B cell (primary cell): ENCODE measurements around the gene SPSB1. TPM values are rescaled to one million over a fixed set of nuclear protein-coding genes. Genes with fewer than 3 reads are reported as not detected.

Experiments used
- ATAC-seq: fragments of 200-7000 bp; cut with Tn5 transposase; one replicate; pipeline ENCODE4 v1.10.0; 2021; ENCODE audit warnings: low read depth, mild to moderate bottlenecking, moderate number of reproducible peaks, moderate library complexity
- CTCF ChIA-PET: fragments of 350-600 bp; sonication (Branson Sonifier 250); formaldehyde crosslinking; loops from one replicate; lab custom pipeline; 2021; ENCODE audit warnings: antibody characterized with exemption, inconsistent platforms; lab: Charles Lee
- POLR2A ChIA-PET: fragments of 350-600 bp; sonication (Branson Sonifier 250); formaldehyde crosslinking; loops from one replicate; lab custom pipeline; 2021; ENCODE audit warnings: antibody characterized with exemption; lab: Charles Lee
- DNase-seq: peaks from one replicate; pipeline ENCODE4 v3.0.0; 2013
- H2AFZ ChIP-seq: 2 replicates; pipeline ENCODE4 v1.6.1; 2012; ENCODE audit warnings: mild to moderate bottlenecking, low read depth, low read length; ENCODE audit not compliant: insufficient read depth, poor library complexity, severe bottlenecking
- H3K27ac ChIP-seq, 2 donors: 1 replicate in 1 of 2; 2 replicates in 1 of 2; pipeline ENCODE4 v1.5.1; 2012 to 2013; ENCODE audit warnings: low read length in 2 of 2, mild to moderate bottlenecking in 2 of 2, moderate library complexity in 1 of 2
- H3K27me3 ChIP-seq, 4 experiments: fragments of 200-600 bp in 1 of 4; sonication (generic) in 1 of 4; replicated peaks in 1 of 4; 1 replicate in 2 of 4; 2 replicates in 2 of 4; pipeline versions ENCODE4 v1.6.1 to v1.7.0; 2013 to 2016; ENCODE audit warnings: low read length in 3 of 4, mild to moderate bottlenecking in 2 of 4, mixed read lengths in 1 of 4, moderate library complexity in 1 of 4; ENCODE audit not compliant: insufficient read depth in 4 of 4, control insufficient read depth in 3 of 4; ENCODE audit errors: control extremely low read depth in 1 of 4
- H3K36me3 ChIP-seq, 2 experiments: replicated peaks in 1 of 2; 1 replicate in 1 of 2; 2 replicates in 1 of 2; pipeline versions ENCODE4 v1.6.1 to v1.7.1; 2013; ENCODE audit warnings: low read length in 1 of 2; ENCODE audit not compliant: insufficient read depth in 2 of 2, control insufficient read depth in 1 of 2; ENCODE audit errors: control extremely low read depth in 1 of 2, extremely low read depth in 1 of 2
- H3K4me1 ChIP-seq, 2 donors: fragments of 200-600 bp in 1 of 2; sonication (generic) in 1 of 2; 1 replicate in 1 of 2; 2 replicates in 1 of 2; pipeline versions ENCODE4 v1.5.1 to v1.6.1; 2013 to 2017; ENCODE audit warnings: low read length in 2 of 2; ENCODE audit not compliant: control insufficient read depth in 2 of 2, insufficient read depth in 2 of 2
- H3K4me2 ChIP-seq: replicated peaks from 2 replicates; pipeline ENCODE3; 2012; ENCODE audit warnings: mild to moderate bottlenecking, low read depth, low read length; ENCODE audit not compliant: poor library complexity, severe bottlenecking
- H3K4me3 ChIP-seq, 5 experiments: fragments of 200-600 bp in 1 of 5; sonication (generic) in 1 of 5; 1 replicate in 3 of 5; 2 replicates in 2 of 5; pipeline versions ENCODE4 v1.5.1 to v1.7.0; 2011 to 2016; ENCODE audit warnings: low read length in 4 of 5, mild to moderate bottlenecking in 4 of 5, low read depth in 2 of 5, control low read depth in 1 of 5, moderate library complexity in 1 of 5; ENCODE audit not compliant: insufficient read depth in 1 of 5; ENCODE audit errors: control extremely low read depth in 1 of 5, extremely low read depth in 1 of 5
- H3K79me2 ChIP-seq: fragments of 200-600 bp; sonication (generic); one replicate; pipeline ENCODE4 v1.6.0; 2016; ENCODE audit warnings: low read length; ENCODE audit not compliant: control insufficient read depth, insufficient read depth
- H3K9ac ChIP-seq: fragments of 200-600 bp; sonication (generic); 2 replicates; pipeline ENCODE4 v1.6.1; 2017; ENCODE audit warnings: mild to moderate bottlenecking, low read length, moderate library complexity
- H3K9me3 ChIP-seq, 3 donors: one replicate each; pipeline versions ENCODE4 v1.6.1 to v1.7.1; 2013; ENCODE audit warnings: low read length in 2 of 3; ENCODE audit not compliant: control insufficient read depth in 2 of 3, insufficient read depth in 1 of 3; ENCODE audit errors: control extremely low read depth in 1 of 3
- H4K20me1 ChIP-seq: 2 replicates; pipeline ENCODE4 v1.6.0; 2012; ENCODE audit warnings: mild to moderate bottlenecking, low read length; ENCODE audit not compliant: insufficient read depth, control insufficient read depth, poor library complexity, severe bottlenecking
- H3K27ac Mint-ChIP-seq: one replicate; pipeline ENCODE4 v1.8.0; 2021; ENCODE audit warnings: mixed read lengths
- H3K27me3 Mint-ChIP-seq: one replicate; pipeline ENCODE4 v1.8.0; 2021; ENCODE audit warnings: mixed read lengths
- H3K4me1 Mint-ChIP-seq: one replicate; pipeline ENCODE4 v1.8.0; 2021; ENCODE audit warnings: mixed read lengths
- H3K4me3 Mint-ChIP-seq: one replicate; pipeline ENCODE4 v1.8.0; 2021; ENCODE audit warnings: mixed read lengths
- H3K9me3 Mint-ChIP-seq: one replicate; pipeline ENCODE4 v1.8.0; 2022; ENCODE audit warnings: mixed read lengths; ENCODE audit not compliant: insufficient read depth
- CTCF ChIP-seq: fragments of 200-600 bp; IDR thresholded peaks from one replicate; pipeline ENCODE4 v1.8.0; 2022; ENCODE audit warnings: antibody characterized with exemption, mild to moderate bottlenecking
- EZH2 ChIP-seq: IDR thresholded peaks from 2 replicates; pipeline ENCODE4 v1.6.1; 2012; ENCODE audit warnings: borderline replicate concordance, low read depth, mild to moderate bottlenecking, moderate library complexity, low read length; ENCODE audit not compliant: insufficient read depth, poor library complexity, severe bottlenecking
- WGBS: methylation state at CpG from one replicate; pipeline ENCODE4 v1.1.5; 2013; ENCODE audit warnings: missing lambda C conversion rate; ENCODE audit not compliant: insufficient coverage; 5-methylcytosine and 5-hydroxymethylcytosine counted together
- intact Hi-C: fragments of 100-400 bp; cut with micrococcal nuclease; formaldehyde crosslinking; loops from one replicate; pipeline ENCODE4 v1.10.0; 2022
- polyA plus RNA-seq: library from polyadenylated mRNA; depleted of rRNA; stranded (reverse); fragments of >200 nt; gene quantifications from 2 replicates; pipeline ENCODE4 v1.2.3, GENCODE V29; 2012
- total RNA-seq, 2 donors: library from RNA; stranded (reverse); fragments of 120-200 nt in 1 of 2; gene quantifications; 1 replicate in 1 of 2; 2 replicates in 1 of 2; pipeline versions ENCODE4 v1.2.3 to v1.2.4, GENCODE V29; 2013 to 2022

SPSB1 gene
- total and polyA plus RNA-seq, 2 donors (not counting 1 experiment from before 2014, with no cell fraction given), result 1.7 to 9.4 TPM

GRCh38 chr1:9269078-9269501 is 23.6 kb upstream of the SPSB1 start:
- 98% methylated on average over 15 of the region's 17 CpGs for WGBS
- intact Hi-C loops, result no loop called here
- H3K27ac Mint-ChIP-seq, result no peak overlapping the region

GRCh38 chr1:9269721-9270120 is 23.0 kb upstream of the SPSB1 start:
- DNase-seq (no peak), ATAC-seq (no peak)
- TF ChIP-seq EZH2 (no peak), CTCF (no peak)
- H3K4me3 ChIP-seq, result no peak overlapping the region
- H3K9ac ChIP-seq, result no peak overlapping the region
- peaks cover 2% of the 10 kb centered on the region for H3K4me1 Mint-ChIP-seq
- no peak overlapping the region for H2AFZ ChIP-seq
- H3K9me3 Mint-ChIP-seq, result no peaks in the 10 kb centered on the region
- no peaks in the 10 kb centered on the region for H3K4me1 ChIP-seq
- no peaks in the 10 kb centered on the region for H3K9me3 ChIP-seq
- peaks cover 0 to 23% of the 10 kb centered on the region in 2 experiments for H3K36me3 ChIP-seq
- ChIA-PET POLR2A (interaction anchor here (0.6 kb wide), 1 partner anchor 19 kb away, joined by 3 read pairs; no protein-coding TSS in a partner anchor), CTCF (interaction anchor here (0.5 to 4.2 kb wide), 4 partner anchors 19 to 294 kb away, joined by 3 to 44 read pairs (median 12); no protein-coding TSS in a partner anchor)
- H3K79me2 ChIP-seq, result no peaks in the 10 kb centered on the region
- H3K27me3 Mint-ChIP-seq, result no peaks in the 10 kb centered on the region
- H3K27ac Mint-ChIP-seq, result no peak overlapping the region
- H3K4me3 Mint-ChIP-seq, result no peak overlapping the region
- H4K20me1 ChIP-seq, result no peaks in the 10 kb centered on the region
- H3K27me3 ChIP-seq, result no peaks in the 10 kb centered on the region
- H3K27ac ChIP-seq, result no peak overlapping the region
- 89% methylated on average over 11 of the region's 12 CpGs for WGBS
- no peak overlapping the region for H3K4me2 ChIP-seq
- intact Hi-C loops, result no loop called here

More at GRCh38 chr1:9269078-9269501, 23.6 kb upstream of the SPSB1 start:
- Histone ChIP-seq H3K4me1 (no peaks in the 10 kb centered on the region), H3K4me2 (no peak overlapping the region), H3K9ac (no peak overlapping the region), H3K79me2 (no peaks in the 10 kb centered on the region), H3K4me3 (no peak overlapping the region), H3K27me3 (no peaks in the 10 kb centered on the region), H2AFZ (no peak overlapping the region), H3K36me3 (peaks cover 0 to 29% of the 10 kb centered on the region in 2 experiments), H4K20me1 (no peaks in the 10 kb centered on the region), H3K27ac (no peak overlapping the region), H3K9me3 (no peaks in the 10 kb centered on the region)
- Mint-ChIP-seq H3K4me3 (no peak overlapping the region), H3K4me1 (peaks cover 2% of the 10 kb centered on the region), H3K27me3 (no peaks in the 10 kb centered on the region), H3K9me3 (no peaks in the 10 kb centered on the region)
- ATAC-seq (no peak), DNase-seq (no peak)
- no peak for TF ChIP-seq CTCF
- TF ChIP-seq EZH2, result no peak
- POLR2A ChIA-PET, result no interaction called here
- CTCF ChIA-PET, result interaction anchor here (4.0 to 4.2 kb wide), 2 partner anchors 186 to 221 kb away, joined by 20 to 44 read pairs; no protein-coding TSS in a partner anchor
